HL-60/S4 (cell line): Measurements from ENCODE around the gene SYCE1L.

Experiments
- in situ Hi-C: fragments of 300-500 bp; cut with MboI; formaldehyde crosslinking; loops from 2 replicates; pipeline ENCODE4 v1.14.3; 2022; ENCODE audit warnings: low sequenced_read_pairs

The SYCE1L gene

DNA sequence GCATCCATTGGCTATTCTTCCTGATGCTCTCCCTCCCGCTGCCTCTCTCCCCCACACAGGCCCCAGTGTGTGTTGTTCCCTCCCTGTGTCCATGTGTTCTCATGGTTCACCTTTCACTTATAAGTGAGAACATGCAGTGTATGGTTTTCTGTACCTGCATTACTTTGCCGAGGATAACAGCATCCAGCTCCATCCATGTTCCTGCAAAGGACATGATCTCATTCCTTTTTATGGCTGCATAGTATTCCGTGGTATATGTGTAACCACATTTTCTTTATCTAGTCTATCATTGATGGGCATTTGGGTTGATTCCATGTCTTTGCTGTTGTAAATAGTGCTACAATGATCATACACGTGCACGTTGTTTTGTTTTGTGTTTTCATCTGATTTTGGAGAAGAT lies 43.3 kb downstream of the SYCE1L start:
- in situ Hi-C loops = loop anchor here (25.0 kb wide), 1 partner anchor 720 kb away; no protein-coding TSS in a partner anchor

- in situ Hi-C loops = loop anchor here (25.0 kb wide), 1 partner anchor 716 kb away; no protein-coding TSS in a partner anchor
Observed at GRCh38 chr16:77246150-77246549, 46.9 kb downstream of the SYCE1L start.

DNA sequence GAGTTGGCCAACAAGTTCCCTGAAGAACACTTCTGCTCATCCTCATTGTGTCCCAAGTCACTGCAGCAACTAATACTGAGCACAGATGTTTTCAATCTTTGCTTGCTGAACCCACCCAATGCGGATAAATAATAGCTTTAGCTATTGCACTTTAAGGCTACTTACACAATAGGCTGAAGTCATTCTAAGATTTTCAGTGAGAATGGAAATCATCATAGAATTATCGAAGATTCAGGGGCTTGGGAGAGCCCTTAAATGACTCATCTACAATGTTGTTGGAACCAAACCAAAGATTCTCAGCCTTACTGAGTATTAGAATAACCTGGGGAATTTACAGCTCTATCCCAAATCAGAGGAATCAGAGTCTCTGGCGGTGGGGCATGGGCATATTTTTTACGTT lies 51.2 kb downstream of the SYCE1L start:
- in situ Hi-C loops = no loop called here
